ENCODE results near the gene C6orf52.

The C6orf52 gene

GRCh38 chr6:10720265-10720959 is 26.0 kb upstream of the C6orf52 start:
- Histone ChIP-seq H3K79me2 (ENCODE audit: low read length) (0 out of 2 replicates have a peak, but pooled peaks cover 3% of the 10 kb centered on the region), H3K36me3 (replicated peaks; ENCODE audit: low read depth, low read length) (no peaks in the 10 kb centered on the region), H4K20me1 (ENCODE audit: insufficient read depth, low read length) (no peaks in the 10 kb centered on the region), H3K4me3 (ENCODE audit: low read length) (no peak overlapping the region), H3K4me2 (ENCODE audit: low read length) (no peak overlapping the region), H2AFZ (ENCODE audit: low read depth, low read length) (no peak overlapping the region), H3K27ac (ENCODE audit: low read length) (no peak overlapping the region), H3K9ac (ENCODE audit: low read length) (no peak overlapping the region), H3K27me3 (ENCODE audit: low read depth, low read length) (no peaks in the 10 kb centered on the region), H3K9me3 (ENCODE audit: insufficient read depth, low read length) (no peaks in the 10 kb centered on the region), H3K4me1 (ENCODE audit: low read length) (0 out of 2 replicates have a peak, but pooled peaks cover 4% of the 10 kb centered on the region)
- TF ChIP-seq, protein P1, sequence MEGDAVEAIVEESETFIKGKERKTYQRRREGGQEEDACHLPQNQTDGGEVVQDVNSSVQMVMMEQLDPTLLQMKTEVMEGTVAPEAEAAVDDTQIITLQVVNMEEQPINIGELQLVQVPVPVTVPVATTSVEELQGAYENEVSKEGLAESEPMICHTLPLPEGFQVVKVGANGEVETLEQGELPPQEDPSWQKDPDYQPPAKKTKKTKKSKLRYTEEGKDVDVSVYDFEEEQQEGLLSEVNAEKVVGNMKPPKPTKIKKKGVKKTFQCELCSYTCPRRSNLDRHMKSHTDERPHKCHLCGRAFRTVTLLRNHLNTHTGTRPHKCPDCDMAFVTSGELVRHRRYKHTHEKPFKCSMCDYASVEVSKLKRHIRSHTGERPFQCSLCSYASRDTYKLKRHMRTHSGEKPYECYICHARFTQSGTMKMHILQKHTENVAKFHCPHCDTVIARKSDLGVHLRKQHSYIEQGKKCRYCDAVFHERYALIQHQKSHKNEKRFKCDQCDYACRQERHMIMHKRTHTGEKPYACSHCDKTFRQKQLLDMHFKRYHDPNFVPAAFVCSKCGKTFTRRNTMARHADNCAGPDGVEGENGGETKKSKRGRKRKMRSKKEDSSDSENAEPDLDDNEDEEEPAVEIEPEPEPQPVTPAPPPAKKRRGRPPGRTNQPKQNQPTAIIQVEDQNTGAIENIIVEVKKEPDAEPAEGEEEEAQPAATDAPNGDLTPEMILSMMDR (IDR thresholded peaks at IDR 0.05; ENCODE audit: low read depth, low read length) = no peak

- no peak overlapping the region for H3K27ac ChIP-seq (ENCODE audit: low read length)
- H3K4me1 ChIP-seq (ENCODE audit: low read length) = 0 out of 2 replicates have a peak, but pooled peaks cover 4% of the 10 kb centered on the region
- H2AFZ ChIP-seq (ENCODE audit: low read depth, low read length) = no peak overlapping the region
- no peaks in the 10 kb centered on the region for H3K36me3 ChIP-seq (replicated peaks; ENCODE audit: low read depth, low read length)
- no peaks in the 10 kb centered on the region for H4K20me1 ChIP-seq (ENCODE audit: insufficient read depth, low read length)
- H3K4me2 ChIP-seq (ENCODE audit: low read length) = no peak overlapping the region
- TF ChIP-seq EZH2phosphoT487 (IDR thresholded peaks at IDR 0.05; ENCODE audit: low read depth) = no peak
- TF ChIP-seq, protein P1 (IDR thresholded peaks at IDR 0.05; ENCODE audit: low read depth, low read length) = no peak
- H3K4me3 ChIP-seq (ENCODE audit: low read length) = no peak overlapping the region
- no peaks in the 10 kb centered on the region for H3K27me3 ChIP-seq (ENCODE audit: low read depth, low read length)
- 0 out of 2 replicates have a peak, but pooled peaks cover 3% of the 10 kb centered on the region for H3K79me2 ChIP-seq (ENCODE audit: low read length)
- H3K9ac ChIP-seq (ENCODE audit: low read length) = no peak overlapping the region
- H3K9me3 ChIP-seq (ENCODE audit: insufficient read depth, low read length) = no peaks in the 10 kb centered on the region
Observed at GRCh38 chr6:10719964-10720264, 25.5 kb upstream of the C6orf52 start.

- Histone ChIP-seq H3K9ac (ENCODE audit: low read length) (no peak overlapping the region), H3K27me3 (ENCODE audit: low read depth, low read length) (no peaks in the 10 kb centered on the region), H3K27ac (ENCODE audit: low read length) (no peak overlapping the region), H3K36me3 (replicated peaks; ENCODE audit: low read depth, low read length) (no peaks in the 10 kb centered on the region), H3K9me3 (ENCODE audit: insufficient read depth, low read length) (no peaks in the 10 kb centered on the region), H2AFZ (ENCODE audit: low read depth, low read length) (no peak overlapping the region), H3K4me1 (ENCODE audit: low read length) (0 out of 2 replicates have a peak, but pooled peaks cover 4% of the 10 kb centered on the region), H3K4me2 (ENCODE audit: low read length) (no peak overlapping the region), H3K79me2 (ENCODE audit: low read length) (0 out of 2 replicates have a peak, but pooled peaks cover 3% of the 10 kb centered on the region), H4K20me1 (ENCODE audit: insufficient read depth, low read length) (no peaks in the 10 kb centered on the region), H3K4me3 (ENCODE audit: low read length) (no peak overlapping the region)
- TF ChIP-seq, protein P1 (IDR thresholded peaks at IDR 0.05; ENCODE audit: low read depth, low read length) = no peak
- TF ChIP-seq EZH2phosphoT487 (IDR thresholded peaks at IDR 0.05; ENCODE audit: low read depth) = no peak
Observed at GRCh38 chr6:10719296-10719963, 25.0 kb upstream of the C6orf52 start.

GRCh38 chr6:10713962-10714361 is 19.5 kb upstream of the C6orf52 start:
- Histone ChIP-seq H3K79me2 (ENCODE audit: low read length) (no peaks in the 10 kb centered on the region), H3K4me2 (ENCODE audit: low read length) (no peak overlapping the region), H3K36me3 (replicated peaks; ENCODE audit: low read depth, low read length) (peaks cover 3% of the 10 kb centered on the region), H3K27ac (ENCODE audit: low read length) (no peak overlapping the region), H3K4me3 (ENCODE audit: low read length) (no peak overlapping the region), H2AFZ (ENCODE audit: low read depth, low read length) (no peak overlapping the region), H3K9ac (ENCODE audit: low read length) (no peak overlapping the region), H3K4me1 (ENCODE audit: low read length) (no peaks in the 10 kb centered on the region), H4K20me1 (ENCODE audit: insufficient read depth, low read length) (no peaks in the 10 kb centered on the region), H3K9me3 (ENCODE audit: insufficient read depth, low read length) (no peaks in the 10 kb centered on the region), H3K27me3 (ENCODE audit: low read depth, low read length) (no peaks in the 10 kb centered on the region)
- no peak for TF ChIP-seq EZH2phosphoT487 (IDR thresholded peaks at IDR 0.05; ENCODE audit: low read depth)
- TF ChIP-seq, protein P1 (IDR thresholded peaks at IDR 0.05; ENCODE audit: low read depth, low read length) = no peak

All from OCI-LY3 (cell line).